A549 treated with AZD9567 at 1 μM for 4 hours (cell line): ENCODE results near the gene SOX1. TPM values are rescaled to one million over a fixed set of nuclear protein-coding genes. Genes with fewer than 3 reads are reported as not detected.

Experiments
- total RNA-seq: library from RNA; stranded (reverse); fragments of 200-300 nt; extraction: Qiagen RNA extraction; gene quantifications from 5 replicates; pipeline ENCODE4 v1.2.3, GENCODE V29; 2022; ENCODE audit not compliant: insufficient read depth

SOX1 gene
- total RNA-seq, result not detected in 5 replicates

GRCh38 chr13:112067116-112067741 is at the start of gene SOX1:
TSS of gene SOX1 (plus strand) at chr13:112067149. CDS start at chr13:112067659, 510 bp downstream.

